ENCODE measurements around the gene DNAI1. TPM values are rescaled to one million over a fixed set of nuclear protein-coding genes. Genes with fewer than 3 reads are reported as not detected.

The DNAI1 gene
- total RNA-seq, 1 experiment from 2014 or later: 2.2 TPM

DNA sequence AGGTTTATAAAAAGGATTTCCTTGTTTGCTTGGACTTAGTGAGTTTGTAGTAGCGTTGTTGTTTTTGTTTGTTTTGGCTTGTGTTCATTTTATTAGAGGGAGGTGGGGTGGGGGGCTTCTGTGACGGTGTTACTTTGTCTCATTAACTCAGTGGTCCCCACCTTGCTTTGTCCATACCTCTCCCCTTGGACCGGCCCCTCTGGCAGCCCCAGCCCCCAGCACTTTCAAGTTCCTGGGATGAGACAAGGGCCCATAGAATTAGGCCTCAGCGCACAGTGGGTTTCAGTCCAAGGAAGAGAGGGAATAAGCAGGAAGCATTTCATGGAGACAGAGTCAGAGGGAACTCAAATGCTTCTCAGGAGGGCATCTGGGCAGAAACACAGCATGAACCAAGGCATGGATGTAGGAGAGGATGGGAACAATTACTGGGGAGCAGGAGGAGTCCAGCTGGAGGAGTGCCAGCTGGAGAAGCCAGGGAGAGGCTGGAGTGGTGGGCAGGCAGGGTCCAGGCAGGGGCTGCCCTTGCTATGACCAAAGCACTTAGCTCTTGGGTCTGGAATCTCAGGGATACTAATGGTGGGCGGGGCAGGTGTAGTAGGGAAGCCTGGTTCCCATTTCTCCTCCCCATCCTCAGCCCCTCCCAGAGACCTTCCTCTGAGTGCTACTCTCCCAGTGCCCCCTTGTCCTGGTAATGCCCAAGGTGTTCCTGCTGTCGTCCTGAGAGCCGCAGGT lies 87.7 kb downstream of the DNAI1 start:
- intact Hi-C loops (cut with micrococcal nuclease; ENCODE audit: unreplicated experiment): loop anchor here (2.0 to 5.0 kb wide), 2 partner anchors 109 to 144 kb away; no protein-coding TSS in a partner anchor
- no peaks in the 10 kb centered on the region for H3K4me1 ChIP-seq (ENCODE audit: control insufficient read depth, insufficient read depth, low read length)
- H3K27me3 ChIP-seq (ENCODE audit: control insufficient read depth, insufficient read depth, low read length): 0 out of 2 replicates have a peak, but pooled peaks cover 2% of the 10 kb centered on the region
- H3K36me3 ChIP-seq (ENCODE audit: control insufficient read depth, insufficient read depth, low read length): no peaks in the 10 kb centered on the region
- in situ Hi-C loops (cut with HindIII; ENCODE audit: low pct_unique_long_range_greater_than_20kb, low sequenced_read_pairs): no loop called here
- H3K27ac ChIP-seq (ENCODE audit: low read length): no peak overlapping the region
- no peak for DNase-seq (ENCODE audit: low read depth, low spot score)
- TF ChIP-seq, protein P1, sequence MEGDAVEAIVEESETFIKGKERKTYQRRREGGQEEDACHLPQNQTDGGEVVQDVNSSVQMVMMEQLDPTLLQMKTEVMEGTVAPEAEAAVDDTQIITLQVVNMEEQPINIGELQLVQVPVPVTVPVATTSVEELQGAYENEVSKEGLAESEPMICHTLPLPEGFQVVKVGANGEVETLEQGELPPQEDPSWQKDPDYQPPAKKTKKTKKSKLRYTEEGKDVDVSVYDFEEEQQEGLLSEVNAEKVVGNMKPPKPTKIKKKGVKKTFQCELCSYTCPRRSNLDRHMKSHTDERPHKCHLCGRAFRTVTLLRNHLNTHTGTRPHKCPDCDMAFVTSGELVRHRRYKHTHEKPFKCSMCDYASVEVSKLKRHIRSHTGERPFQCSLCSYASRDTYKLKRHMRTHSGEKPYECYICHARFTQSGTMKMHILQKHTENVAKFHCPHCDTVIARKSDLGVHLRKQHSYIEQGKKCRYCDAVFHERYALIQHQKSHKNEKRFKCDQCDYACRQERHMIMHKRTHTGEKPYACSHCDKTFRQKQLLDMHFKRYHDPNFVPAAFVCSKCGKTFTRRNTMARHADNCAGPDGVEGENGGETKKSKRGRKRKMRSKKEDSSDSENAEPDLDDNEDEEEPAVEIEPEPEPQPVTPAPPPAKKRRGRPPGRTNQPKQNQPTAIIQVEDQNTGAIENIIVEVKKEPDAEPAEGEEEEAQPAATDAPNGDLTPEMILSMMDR (IDR thresholded peaks at IDR 0.05): no peak
- TF ChIP-seq POLR2AphosphoS5 (IDR thresholded peaks at IDR 0.05; ENCODE audit: low read depth, low read length) (no peak), SIN3A (IDR thresholded peaks at IDR 0.05; ENCODE audit: borderline replicate concordance, insufficient read depth, low read depth, low read length) (no peak), TCF7L2 (IDR thresholded peaks at IDR 0.05; ENCODE audit: low read depth, low read length) (no peak), REST (IDR thresholded peaks at IDR 0.05; ENCODE audit: insufficient read depth in 1 of 2, low read depth in 2 of 2, low read length in 1 of 2) (no peak)
- no TSS peak for BruUV-seq (replicated peaks)
- ATAC-seq: no peak
- H3K9me3 ChIP-seq (ENCODE audit: control insufficient read depth, insufficient read depth, low read depth, low read length): no peaks in the 10 kb centered on the region
- POLR2A ChIA-PET: no interaction called here
- H3K4me3 ChIP-seq (ENCODE audit: low read depth in 2 of 2, low read length in 2 of 2): no peak overlapping the region
- CTCF ChIA-PET: interaction anchor here (0.9 kb wide), 1 partner anchor 44 kb away, joined by 3 read pairs; no protein-coding TSS in a partner anchor

DNA sequence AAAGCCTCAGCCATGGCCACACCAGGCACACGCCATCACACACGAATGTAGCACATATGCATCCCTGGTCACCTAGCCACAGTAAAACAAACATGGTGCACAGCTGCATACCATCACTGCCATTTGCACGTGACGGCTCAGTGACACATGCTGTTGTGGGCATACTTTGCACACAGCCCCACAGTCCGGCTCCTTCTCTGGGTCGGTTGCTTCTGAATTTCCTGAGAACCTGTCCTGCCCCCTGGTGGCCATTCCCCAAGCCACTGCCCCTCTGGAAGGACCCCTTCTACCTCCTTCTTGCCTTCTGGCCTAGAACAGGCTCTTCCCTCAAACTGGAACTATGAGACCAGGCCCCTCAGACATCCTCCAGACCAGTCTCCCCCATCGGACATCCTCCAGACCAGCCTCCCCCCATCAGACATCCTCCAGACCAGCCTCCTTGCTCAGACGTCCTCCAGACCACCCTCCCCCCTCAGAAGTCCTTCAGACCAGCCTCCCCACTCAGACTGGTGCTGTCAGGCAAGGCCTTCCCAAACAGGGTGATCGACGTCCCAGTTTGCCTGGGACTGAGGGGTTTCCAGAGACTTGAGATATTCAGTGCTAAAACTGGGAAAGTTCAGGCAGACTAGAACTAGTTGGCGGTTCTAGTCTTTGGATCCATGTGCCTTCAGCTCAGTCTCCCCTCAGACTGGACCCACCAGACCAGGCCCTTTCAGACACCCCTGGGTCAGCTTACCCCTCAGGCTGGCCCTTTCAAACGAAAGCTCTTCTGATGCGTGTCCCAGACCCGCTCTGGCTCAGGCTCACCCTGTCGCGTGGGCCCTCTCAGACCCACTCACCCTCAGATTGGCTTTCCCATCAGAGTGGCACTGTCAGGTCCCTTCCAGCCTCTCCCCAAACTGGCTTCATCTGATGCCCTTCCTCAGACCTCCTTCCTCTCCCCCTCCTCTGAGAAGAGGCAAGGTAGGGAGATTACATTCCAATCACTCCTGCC lies 88.5 kb downstream of the DNAI1 start:
- peak; percentile 75 for ATAC-seq
- DNase-seq (ENCODE audit: low read depth, low spot score): no peak
- intact Hi-C loops (cut with micrococcal nuclease; ENCODE audit: unreplicated experiment) (loop anchor here (2.0 to 5.0 kb wide), 2 partner anchors 110 to 145 kb away; no protein-coding TSS in a partner anchor), in situ Hi-C loops (cut with HindIII; ENCODE audit: low pct_unique_long_range_greater_than_20kb, low sequenced_read_pairs) (no loop called here)
- no peaks in the 10 kb centered on the region for H3K4me1 ChIP-seq (ENCODE audit: control insufficient read depth, insufficient read depth, low read length)
- ChIA-PET POLR2A (interaction anchor here (0.7 kb wide), 1 partner anchor 37 kb away, joined by 3 read pairs; no protein-coding TSS in a partner anchor), CTCF (interaction anchor here (0.6 to 1.3 kb wide), 11 partner anchors 28 to 491 kb away, joined by 3 to 24 read pairs (median 4); no protein-coding TSS in a partner anchor)
- H3K27me3 ChIP-seq (ENCODE audit: control insufficient read depth, insufficient read depth, low read length): 0 out of 2 replicates have a peak, but pooled peaks cover 2% of the 10 kb centered on the region
- H3K36me3 ChIP-seq (ENCODE audit: control insufficient read depth, insufficient read depth, low read length): no peaks in the 10 kb centered on the region
- TF ChIP-seq, protein P1 (IDR thresholded peaks at IDR 0.05): no peak
- TF ChIP-seq SIN3A (IDR thresholded peaks at IDR 0.05; ENCODE audit: borderline replicate concordance, insufficient read depth, low read depth, low read length) (no peak), POLR2AphosphoS5 (IDR thresholded peaks at IDR 0.05; ENCODE audit: low read depth, low read length) (no peak), REST (IDR thresholded peaks at IDR 0.05; ENCODE audit: insufficient read depth in 1 of 2, low read depth in 2 of 2, low read length in 1 of 2) (no peak), TCF7L2 (IDR thresholded peaks at IDR 0.05; ENCODE audit: low read depth, low read length) (no peak)
- H3K27ac ChIP-seq (ENCODE audit: low read length): no peak overlapping the region
- H3K9me3 ChIP-seq (ENCODE audit: control insufficient read depth, insufficient read depth, low read depth, low read length): no peaks in the 10 kb centered on the region
- BruUV-seq (replicated peaks): no TSS peak
- no peak overlapping the region for H3K4me3 ChIP-seq (ENCODE audit: low read depth in 2 of 2, low read length in 2 of 2)
